HG02870 (cell line): ENCODE results near the gene PLA2G2F.

Source experiments
- ATAC-seq: cut with Tn5 transposase; IDR thresholded peaks from one replicate; pipeline ENCODE4 v1.9.1; 2021; ENCODE audit warnings: mild to moderate bottlenecking, moderate library complexity; ENCODE audit not compliant: unreplicated experiment

The PLA2G2F gene

DNA sequence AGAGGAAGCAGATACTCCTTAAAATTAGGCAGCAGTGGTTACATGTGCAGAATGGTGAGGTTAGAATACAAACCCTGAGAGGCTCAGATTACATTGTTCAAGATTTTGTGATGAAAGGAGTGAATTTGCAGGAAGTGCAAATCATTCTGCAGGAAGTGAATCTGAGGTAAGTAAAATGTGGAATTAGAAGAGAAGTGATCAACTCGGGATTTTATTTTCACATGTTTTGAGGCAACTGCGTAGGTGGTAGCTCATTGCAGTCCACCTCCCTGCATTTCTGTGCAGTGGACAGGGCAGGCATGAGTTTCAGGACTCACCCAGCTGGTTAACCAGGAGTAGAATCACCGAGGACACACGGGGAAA, 49.3 kb downstream of the PLA2G2F start:
- ATAC-seq: no peak

DNA sequence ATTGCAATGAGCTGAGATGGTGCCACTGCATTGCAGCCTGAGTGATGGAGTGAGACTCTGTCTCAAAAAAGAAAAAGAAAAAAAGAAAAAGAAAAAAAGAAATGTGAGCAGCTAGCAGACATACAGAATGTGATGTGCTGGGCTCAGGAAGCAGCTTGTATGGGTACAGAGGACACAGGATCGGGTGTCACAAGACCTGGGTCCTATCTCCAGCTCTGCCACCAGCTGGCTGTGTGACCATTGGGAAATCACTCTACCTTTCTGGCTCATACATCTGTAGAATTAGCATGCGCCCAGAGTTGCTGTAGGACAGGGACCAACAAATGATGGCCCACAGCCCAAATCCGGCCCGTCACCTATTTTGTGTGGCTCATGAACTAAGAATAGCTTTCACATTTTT, 50.5 kb downstream of the PLA2G2F start:
- ATAC-seq: no peak

DNA sequence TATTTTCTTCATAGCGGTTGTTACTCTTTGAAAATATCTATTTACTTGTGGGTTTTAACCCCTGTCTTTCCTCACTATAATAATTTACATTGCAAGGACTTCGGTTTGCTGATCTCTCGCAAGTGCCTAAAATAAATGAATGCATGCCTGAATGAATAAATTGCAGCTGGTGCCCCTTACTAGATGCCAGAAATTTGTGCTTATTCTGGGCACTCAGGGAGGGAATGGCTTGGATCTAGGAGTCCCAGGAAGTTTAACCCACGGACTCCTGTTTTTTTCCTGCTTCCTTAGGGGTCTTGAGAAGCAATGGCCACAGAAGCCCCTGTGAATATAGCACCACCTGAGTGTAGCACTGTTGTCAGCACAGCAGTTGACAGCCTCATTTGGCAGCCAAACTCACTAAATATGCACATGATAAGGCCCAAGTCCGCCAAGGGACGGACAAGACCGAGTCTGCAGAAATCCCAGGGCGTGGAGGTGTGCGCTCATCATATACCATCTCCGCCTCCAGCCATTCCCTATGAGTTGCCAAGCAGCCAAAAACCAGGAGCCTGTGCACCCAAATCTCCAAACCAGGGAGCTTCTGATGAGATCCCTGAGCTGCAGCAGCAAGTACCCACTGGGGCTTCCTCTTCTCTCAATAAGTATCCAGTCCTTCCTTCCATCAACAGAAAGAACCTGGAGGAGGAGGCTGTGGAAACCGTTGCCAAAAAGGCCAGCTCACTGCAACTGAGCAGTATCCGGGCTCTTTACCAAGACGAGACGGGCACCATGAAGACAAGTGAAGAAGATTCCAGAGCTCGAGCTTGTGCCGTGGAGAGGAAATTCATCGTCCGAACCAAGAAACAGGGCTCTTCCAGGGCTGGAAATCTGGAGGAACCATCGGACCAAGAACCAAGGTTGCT, 51.4 kb downstream of the PLA2G2F start:
- ATAC-seq: no peak

DNA sequence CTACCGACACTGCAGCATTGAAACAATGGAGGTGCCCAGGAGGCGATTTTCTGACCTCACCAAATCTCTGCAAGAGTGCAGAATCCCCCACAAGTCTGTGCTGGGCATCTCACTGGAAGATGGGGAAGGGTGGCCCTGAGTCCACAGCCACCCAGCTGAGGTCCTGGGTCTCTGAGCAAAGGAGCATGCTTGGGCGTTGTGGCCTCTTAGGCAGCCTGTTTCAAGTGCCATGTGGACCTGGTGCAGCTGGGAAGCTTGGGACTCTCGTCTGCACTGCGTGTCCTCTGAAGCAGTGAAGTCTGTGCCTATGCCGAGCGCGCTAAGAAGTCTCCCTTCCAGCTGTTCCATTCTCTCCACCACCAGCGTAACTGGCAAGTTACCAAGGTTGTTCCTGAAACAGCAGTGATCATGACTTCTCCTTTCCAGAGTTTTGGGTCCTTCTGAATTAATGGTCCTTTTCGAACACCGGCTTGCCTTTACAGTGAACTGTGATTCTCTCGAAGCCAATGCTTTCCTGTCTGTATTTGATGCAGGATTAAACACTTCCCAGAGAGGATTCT, 52.2 kb downstream of the PLA2G2F start:
- no peak for ATAC-seq

DNA sequence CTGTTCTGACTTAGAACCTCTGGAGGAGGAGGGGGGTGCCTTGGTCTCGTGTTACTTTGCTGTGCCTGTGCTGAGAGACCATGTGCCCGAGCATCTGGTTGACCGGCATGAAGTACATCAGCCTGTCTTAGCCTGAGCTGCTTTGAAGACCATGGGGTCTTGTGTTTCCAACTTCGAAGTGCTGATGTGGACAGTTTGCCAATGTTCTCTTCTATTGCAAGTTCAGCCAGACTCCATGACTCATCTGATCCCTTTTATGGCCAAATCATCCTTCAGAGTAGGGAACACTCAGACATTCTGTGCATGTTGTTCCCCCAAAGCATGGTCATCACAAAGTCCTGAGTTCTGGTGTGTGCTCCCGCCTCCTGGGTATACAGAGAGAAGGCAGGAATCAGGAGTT, 53.2 kb downstream of the PLA2G2F start:
- no peak for ATAC-seq

DNA sequence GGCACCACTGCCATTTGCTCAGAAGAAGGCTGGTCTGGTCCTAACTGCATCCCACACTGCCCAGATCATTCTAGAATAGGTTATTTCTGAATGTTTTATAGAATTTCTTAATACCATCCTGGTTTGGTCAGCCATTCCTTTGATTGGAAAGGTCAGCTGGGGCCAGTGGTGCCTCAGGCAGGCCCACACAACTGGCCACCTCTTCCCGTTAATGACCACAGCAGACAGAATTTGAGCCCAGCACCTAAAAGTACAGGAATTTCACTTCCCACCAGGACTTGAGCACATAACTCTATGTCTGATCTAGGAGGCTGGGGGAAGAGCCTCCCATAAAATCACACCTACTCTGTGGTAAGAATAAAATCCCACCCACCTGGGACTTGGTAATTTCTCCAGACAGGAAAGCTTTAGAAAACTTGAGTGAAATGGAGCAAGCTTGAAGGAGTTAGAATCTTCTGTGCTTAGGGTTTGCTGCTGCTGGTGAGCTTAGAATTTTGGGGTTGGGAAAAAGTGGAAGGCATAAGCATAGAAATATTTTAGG, 53.8 kb downstream of the PLA2G2F start:
- no peak for ATAC-seq

DNA sequence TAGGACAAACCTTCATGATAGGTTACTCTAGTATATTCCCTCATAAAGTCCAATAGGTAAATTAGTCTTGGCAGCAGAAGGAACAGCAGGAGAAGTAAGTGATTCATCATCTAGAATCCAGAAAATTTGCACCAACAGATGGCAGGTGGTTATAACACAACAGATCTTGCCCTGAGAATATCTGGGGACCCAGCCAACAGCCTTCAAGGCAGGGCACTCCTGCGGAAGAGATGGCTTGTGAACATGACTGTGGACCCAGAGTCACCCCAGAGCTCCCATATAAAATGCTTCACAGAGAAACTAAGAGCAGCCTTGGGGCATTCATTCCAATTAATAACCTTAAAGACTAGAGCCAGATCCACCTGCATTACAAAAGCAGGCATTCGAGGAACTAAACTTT, 55.1 kb downstream of the PLA2G2F start:
- ATAC-seq: no peak

DNA sequence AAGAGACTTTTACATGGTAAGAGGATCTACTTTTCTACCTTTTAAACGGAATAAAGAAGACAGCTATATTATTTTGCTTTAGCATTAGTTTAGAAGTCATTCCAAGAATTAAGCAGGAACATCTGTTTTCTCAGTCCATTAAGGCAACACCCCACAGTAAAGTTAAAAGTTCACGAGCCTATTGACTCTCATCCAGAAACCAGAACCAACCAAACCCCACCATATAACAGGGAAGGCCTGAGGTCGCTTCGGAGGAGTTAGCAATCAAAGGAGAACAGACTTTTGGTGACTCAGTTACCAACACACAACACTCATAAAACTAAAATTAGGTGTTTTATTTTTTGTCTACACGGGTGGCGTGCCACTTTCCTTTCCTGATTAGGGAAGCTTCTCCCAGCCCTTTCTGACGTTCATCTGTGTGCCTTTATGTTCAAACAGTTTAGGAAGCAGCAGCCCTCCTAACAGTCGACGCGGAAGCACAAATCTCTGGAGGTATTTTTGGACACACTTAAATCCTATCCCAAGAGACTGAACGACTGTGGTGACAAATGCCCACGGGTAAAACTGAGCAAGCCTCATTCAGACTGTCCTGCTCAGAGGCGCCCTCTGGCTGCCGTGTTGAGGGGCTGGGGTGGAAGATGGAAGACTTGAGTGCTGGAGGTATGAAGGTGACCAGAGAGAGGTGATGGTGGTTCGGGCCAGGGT, 55.8 kb downstream of the PLA2G2F start:
- no peak for ATAC-seq

DNA sequence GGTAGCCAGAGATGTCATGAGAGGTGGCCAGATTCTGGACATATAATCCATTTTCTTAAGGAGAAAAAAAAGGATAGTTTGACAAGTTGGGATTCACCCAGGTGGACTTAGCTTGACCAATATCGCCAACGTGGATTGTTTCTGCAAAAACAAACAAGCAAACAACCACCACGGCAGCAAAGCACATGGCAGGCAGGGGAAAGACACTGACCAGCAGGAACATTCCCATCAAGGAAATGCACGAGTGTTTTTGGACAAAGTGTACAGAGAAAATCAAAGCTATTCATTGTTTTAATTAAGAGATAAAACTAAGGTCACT, 56.3 kb downstream of the PLA2G2F start:
- ATAC-seq: no peak

DNA sequence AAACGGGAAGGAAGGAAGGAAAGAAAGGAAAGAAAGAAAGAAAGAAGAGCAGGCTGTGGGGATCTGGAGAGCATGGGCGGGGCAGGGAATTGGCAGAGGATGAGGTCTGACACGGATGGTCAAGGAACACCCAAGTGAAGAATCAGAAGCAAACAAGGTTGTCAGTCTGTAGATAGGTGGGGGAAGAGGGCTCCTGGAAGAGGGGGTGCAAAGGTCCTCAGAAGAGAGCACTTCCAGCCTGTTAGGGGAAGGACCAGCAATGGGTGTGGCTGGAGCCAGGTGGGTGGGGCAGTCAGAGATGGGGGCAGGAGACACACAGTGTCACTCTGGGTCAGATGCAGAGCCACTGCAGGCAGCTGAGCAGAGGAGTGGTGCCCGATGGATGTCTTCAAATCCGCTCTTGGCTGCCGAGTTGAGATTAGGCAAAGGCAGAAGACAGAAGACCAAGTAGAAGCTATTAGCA, 58.2 kb downstream of the PLA2G2F start:
- no peak for ATAC-seq

DNA sequence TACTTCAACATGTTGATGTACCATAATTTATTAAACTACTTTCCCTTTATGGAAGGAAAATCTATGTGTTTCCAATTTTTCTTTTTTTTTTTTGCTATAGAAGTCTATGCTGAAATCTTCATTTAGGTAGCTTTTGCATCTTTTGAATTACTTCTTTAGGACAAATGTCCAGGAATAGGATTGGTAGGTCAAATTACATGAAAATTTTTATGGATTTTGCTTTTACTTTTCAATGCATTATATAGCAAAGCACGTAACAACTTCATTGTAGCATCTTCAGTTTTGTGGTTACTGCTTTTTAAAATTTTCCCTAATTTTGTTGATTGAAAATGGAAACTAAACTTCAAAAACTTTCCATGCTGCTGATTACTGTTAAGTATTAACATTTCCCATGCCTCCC, 59.2 kb downstream of the PLA2G2F start:
- ATAC-seq: no peak

DNA sequence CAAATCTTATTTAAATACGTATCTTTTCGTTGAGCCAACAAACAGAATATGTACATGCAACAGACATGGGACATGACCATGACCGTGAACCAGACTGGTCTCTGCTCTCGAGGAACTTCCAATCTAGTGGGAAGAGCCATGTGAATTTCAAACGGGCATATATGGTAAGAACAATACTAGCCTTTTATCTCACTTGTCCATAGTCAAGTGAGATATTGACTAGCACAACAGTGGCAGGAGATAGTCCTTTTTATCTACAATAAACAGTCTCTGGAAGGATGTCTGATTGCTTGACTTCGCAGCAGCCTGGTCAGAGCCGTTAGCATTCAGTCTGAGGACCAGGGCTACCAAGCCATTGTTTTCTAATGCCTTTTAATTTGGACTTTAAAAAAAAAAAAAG, 59.8 kb downstream of the PLA2G2F start:
- ATAC-seq: no peak

DNA sequence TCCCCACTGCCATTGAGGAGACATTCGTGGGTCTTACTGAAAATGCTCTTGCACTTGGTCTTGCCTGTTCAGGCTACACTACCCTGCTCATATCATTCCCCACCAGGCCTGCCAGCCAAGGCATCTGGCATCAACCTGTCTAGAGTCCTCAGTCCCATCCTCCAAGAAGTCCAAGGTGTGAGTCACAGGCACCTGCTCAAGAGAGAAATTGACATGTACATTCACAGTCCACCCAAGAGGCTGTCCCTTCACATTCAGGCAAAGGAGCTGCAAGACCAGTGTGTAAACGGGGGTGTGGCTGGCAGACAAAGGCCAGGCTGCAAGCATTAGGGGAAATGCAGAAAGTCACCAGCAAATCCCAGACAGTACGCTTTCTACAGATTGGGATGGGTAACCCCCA, 60.3 kb downstream of the PLA2G2F start:
- no peak for ATAC-seq

DNA sequence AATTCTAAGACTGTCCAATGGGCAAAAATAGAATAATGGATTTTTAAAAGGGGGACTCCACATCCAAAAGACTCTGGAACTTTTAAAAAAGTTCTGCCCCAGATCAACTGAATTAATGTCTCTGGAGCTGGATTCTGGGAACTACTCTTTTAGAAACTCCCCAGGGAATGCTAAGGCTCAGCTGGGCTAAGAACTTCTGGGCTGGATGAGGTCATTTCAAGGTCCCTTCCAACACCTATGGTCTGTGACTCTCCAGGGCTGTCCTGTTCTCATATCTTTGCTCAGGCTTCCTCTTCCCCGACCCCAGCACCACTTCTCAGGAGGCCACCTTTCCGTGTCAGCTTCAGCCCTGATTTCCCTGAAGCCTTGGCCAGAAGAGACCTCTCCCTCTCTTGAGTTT, 60.7 kb downstream of the PLA2G2F start:
- no peak for ATAC-seq
